Left renal pelvis (tissue), 4 donors: ENCODE data around the gene RAB13. TPM values are rescaled to one million over a fixed set of nuclear protein-coding genes. Genes with fewer than 3 reads are reported as not detected.

ENCODE experiments used
- DNase-seq, 4 donors: peaks; one replicate each; pipeline ENCODE4 v3.0.0-alpha.2; 2013; ENCODE audit warnings: low read depth in 4 of 4, low spot score in 3 of 4
- polyA plus RNA-seq, 4 donors: library from polyadenylated mRNA; unstranded; fragments of 120-200 nt; gene quantifications; one replicate each; pipeline ENCODE4 v1.2.1, GENCODE V29; 2013; ENCODE audit not compliant: insufficient read length in 4 of 4

The RAB13 gene
- polyA plus RNA-seq, 4 donors, result 117 to 170 (median 163) TPM

DNA sequence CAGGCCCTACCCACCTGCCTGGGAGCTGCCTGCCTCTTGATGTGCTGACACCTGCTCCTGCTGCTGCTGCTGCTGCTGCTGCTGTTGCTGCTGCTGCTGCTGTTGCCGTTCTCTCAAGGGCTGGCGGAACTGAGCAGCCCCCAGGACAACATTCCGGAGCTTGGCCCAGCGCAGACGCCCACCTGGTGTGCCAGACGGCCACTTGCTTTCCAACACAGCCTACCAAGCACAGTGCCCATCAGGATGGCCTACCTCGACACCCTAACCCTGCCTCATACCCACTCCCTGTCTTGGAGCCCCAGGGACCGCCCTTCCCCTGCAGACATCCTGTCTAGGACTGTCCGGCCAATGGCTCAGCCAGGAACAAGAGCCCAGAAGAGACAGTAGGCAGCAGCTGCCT is 51.4 kb downstream of the RAB13 start:
- no peak for DNase-seq

DNA sequence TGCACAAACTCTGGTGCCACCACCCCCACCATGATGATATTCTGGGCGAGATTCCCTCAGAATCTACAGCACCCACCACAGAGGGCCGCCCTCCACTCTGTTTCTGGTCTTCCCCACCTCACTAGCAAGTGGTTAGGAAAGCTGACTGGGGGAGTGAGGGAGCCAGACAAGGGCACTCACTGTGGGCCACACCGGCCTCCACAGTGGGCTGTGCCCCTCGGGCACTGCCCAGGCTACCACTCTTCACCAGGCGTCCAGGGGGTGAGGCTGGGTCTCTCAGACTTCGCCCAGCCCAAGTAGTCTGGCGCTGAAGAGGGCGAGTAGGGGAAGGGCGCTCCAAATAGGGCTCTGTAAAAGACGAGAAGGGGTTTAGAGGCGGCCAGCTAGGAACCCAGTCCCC is 52.2 kb downstream of the RAB13 start:
- DNase-seq, result no peak

DNA sequence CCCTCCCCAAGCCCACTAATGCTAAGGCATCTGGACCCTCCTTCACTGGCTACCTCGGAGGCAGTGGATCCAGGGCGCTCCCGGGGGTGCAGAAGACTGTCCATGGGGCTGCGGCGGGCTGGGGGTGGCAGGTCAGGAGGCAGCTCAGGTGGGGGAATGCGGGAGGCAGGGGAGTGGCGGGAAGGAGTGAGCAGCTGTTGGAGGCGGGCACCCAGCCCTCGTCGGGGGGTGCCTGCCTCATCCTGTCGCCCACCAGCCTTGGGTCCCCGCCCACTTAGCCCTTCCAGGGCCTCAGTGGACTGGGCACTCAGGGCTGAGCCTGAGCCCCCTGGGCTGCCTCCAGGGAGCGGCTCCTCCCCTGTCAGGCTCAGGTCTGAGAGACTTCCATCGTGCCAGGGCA is 52.7 kb downstream of the RAB13 start:
- no peak for DNase-seq

DNA sequence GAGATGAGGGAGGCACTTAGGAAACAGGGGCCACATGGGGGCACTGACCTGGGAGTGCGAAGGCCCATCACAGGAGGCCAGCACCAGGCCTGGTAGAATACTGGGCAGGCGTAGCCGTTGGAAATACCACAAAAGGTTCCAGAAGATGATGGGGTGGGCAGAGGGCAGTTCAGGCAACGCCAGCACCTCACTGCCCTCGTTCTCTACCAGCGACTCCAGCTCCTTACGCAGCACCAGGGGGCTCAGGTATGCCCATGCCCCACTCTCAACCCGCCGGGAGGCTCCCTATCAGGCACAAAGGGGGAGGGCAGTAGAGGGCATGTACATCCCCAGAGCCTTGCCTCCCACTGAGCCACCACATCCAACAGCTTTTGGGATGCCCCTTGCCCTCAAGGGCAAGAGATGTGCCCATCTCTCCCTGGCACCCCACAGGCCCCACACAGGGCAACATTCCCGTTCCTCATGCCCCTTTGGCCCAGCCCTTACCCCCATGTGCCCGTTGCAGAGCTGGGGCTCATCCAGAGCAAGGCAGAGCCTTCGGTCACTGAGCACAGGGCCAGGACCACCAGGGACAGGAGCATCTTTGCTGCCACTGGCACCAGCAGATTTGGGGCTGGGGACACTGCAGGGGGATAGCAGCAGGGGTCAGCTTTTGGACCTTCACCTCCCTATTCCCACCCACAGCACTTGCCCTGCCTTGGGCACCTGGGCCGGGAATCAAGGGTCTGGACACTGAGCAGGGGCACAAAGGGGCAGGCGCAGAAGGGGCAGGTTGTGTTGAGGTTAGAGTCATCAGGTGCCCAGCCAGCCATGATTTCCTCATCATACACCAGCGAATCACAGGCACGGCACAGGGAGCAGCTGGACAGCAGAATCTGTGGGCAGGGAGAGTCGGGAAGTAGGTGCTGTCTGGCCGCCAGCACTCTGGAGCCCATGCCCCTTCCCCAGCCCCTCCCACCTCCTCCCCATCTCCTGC is 53.7 kb downstream of the RAB13 start:
- DNase-seq, result no peak

Other genes starting within 250 kb of the RAB13 start
- gene SLC27A3, start 210.9 kb downstream of the RAB13 start, polyA plus RNA-seq, result 10 to 100 TPM; 31.8 to 50.5 (median 41.7) TPM
- 10 to 100 TPM; 27.2 to 31.5 (median 28.9) TPM for gene GATAD2B, start 63.4 kb downstream of the RAB13 start, polyA plus RNA-seq
- gene DENND4B, start 39.6 kb downstream of the RAB13 start, polyA plus RNA-seq, result 10 to 100 TPM; 26.0 to 57.5 (median 34.1) TPM
- 10 to 100 TPM; 33.9 to 58.7 (median 43.8) TPM for gene CRTC2, start 27.7 kb downstream of the RAB13 start, polyA plus RNA-seq
- 10 to 100 TPM; 70.6 to 84.1 (median 82.7) TPM for gene SLC39A1, start 22.8 kb downstream of the RAB13 start, polyA plus RNA-seq
- gene CREB3L4, start 18.4 kb downstream of the RAB13 start, polyA plus RNA-seq, result 10 to 100 TPM; 22.4 to 44.2 (median 35.9) TPM
- gene JTB, start 8.7 kb downstream of the RAB13 start, polyA plus RNA-seq, result 100 to 1,000 TPM; 104 to 111 (median 108) TPM
- gene RPS27, start 4.4 kb upstream of the RAB13 start, polyA plus RNA-seq, result 1,000 to 10,000 TPM; 2,736 to 3,137 (median 2,908) TPM
- gene NUP210L, start 168.7 kb upstream of the RAB13 start, polyA plus RNA-seq, result under 1 TPM; 0.06 to 0.14 (median 0.09) TPM
- 100 to 1,000 TPM; 220 to 309 (median 273) TPM for gene TPM3, start 205.8 kb upstream of the RAB13 start, polyA plus RNA-seq
- under 1 TPM in 1 of 4 donors, not detected in 3; 0.44 TPM for gene CFAP141, start 220.0 kb upstream of the RAB13 start, polyA plus RNA-seq
- 100 to 1,000 TPM; 144 to 193 (median 178) TPM for gene UBAP2L, start 234.6 kb upstream of the RAB13 start, polyA plus RNA-seq